PC-3 (cell line): Measurements from ENCODE around the gene PTRHD1. TPM values are rescaled to one million over a fixed set of nuclear protein-coding genes. Genes with fewer than 3 reads are reported as not detected.

Source experiments
- ATAC-seq: fragments of 200-7000 bp; cut with Tn5 transposase; 2 replicates; pipeline ENCODE4 v1.9.1; 2020; ENCODE audit warnings: mild to moderate bottlenecking, moderate library complexity
- BruUV-seq: library from RNA; stranded (reverse); fragments of 400-500 nt; replicated peaks from 2 replicates; lab custom pipeline; 2021; lab: Mats Ljungman, UMichigan
- CTCF ChIA-PET: fragments of 300-600 bp; sonication (Branson Sonifier 250); formaldehyde crosslinking; loops from one replicate; lab custom pipeline; 2022; ENCODE audit warnings: antibody characterized with exemption; lab: Charles Lee
- POLR2A ChIA-PET: fragments of 300-600 bp; sonication (Branson Sonifier 250); formaldehyde crosslinking; loops from one replicate; lab custom pipeline; 2022; ENCODE audit warnings: antibody characterized with exemption; ENCODE audit not compliant: unreplicated experiment; lab: Charles Lee
- DNase-seq: peaks from one replicate; pipeline ENCODE4 v3.0.0-alpha.2; 2015
- H2AFZ ChIP-seq: fragments of 300-600 bp; sonication (generic); 2 replicates; pipeline ENCODE4 v1.6.0; 2016; ENCODE audit warnings: antibody characterized with exemption, low read length
- H3F3A ChIP-seq: fragments of 300-600 bp; sonication (generic); one replicate; pipeline ENCODE4 v1.6.0; 2017; ENCODE audit warnings: antibody characterized with exemption, low read length, control low read depth, mild to moderate bottlenecking; ENCODE audit not compliant: unreplicated experiment
- H3K27ac ChIP-seq: fragments of 300-600 bp; sonication (generic); 2 replicates; pipeline ENCODE4 v1.5.1; 2016; ENCODE audit warnings: mild to moderate bottlenecking, low read length
- H3K27me3 ChIP-seq: fragments of 300-600 bp; sonication (generic); 2 replicates; pipeline ENCODE4 v1.6.1; 2016; ENCODE audit warnings: low read length, mixed read lengths
- H3K36me3 ChIP-seq: fragments of 300-600 bp; sonication (generic); 2 replicates; pipeline ENCODE4 v1.6.1; 2016; ENCODE audit warnings: low read depth, mixed run types, low read length, mixed read lengths
- H3K4me1 ChIP-seq: fragments of 300-600 bp; sonication (generic); 2 replicates; pipeline ENCODE4 v1.5.1; 2016; ENCODE audit warnings: low read length; ENCODE audit not compliant: insufficient read depth
- H3K4me2 ChIP-seq: fragments of 300-600 bp; sonication (generic); 2 replicates; pipeline ENCODE4 v1.6.0; 2016; ENCODE audit warnings: low read length
- H3K4me3 ChIP-seq: fragments of 300-600 bp; sonication (generic); 2 replicates; pipeline ENCODE4 v1.5.1; 2016; ENCODE audit warnings: mild to moderate bottlenecking, low read length, mixed read lengths
- H3K79me2 ChIP-seq: fragments of 300-600 bp; sonication (generic); 2 replicates; pipeline ENCODE4 v1.6.1; 2017; ENCODE audit warnings: low read length, mixed read lengths
- H3K9ac ChIP-seq: fragments of 300-600 bp; sonication (generic); 2 replicates; pipeline ENCODE4 v1.6.0; 2016; ENCODE audit warnings: mild to moderate bottlenecking, low read length
- H3K9me2 ChIP-seq: fragments of 300-600 bp; sonication (generic); replicated peaks from 2 replicates; pipeline ENCODE4 v1.6.1; 2016; ENCODE audit warnings: mixed run types, low read length, mixed read lengths
- H3K9me3 ChIP-seq: fragments of 300-600 bp; sonication (generic); 2 replicates; pipeline ENCODE4 v1.6.1; 2016; ENCODE audit warnings: low read length, mixed read lengths
- H4K20me1 ChIP-seq: fragments of 300-600 bp; sonication (generic); 2 replicates; pipeline ENCODE4 v1.6.1; 2016; ENCODE audit warnings: low read length, mixed read lengths
- CTCF ChIP-seq: fragments of 300-600 bp; sonication (generic); conservative IDR thresholded peaks from 2 replicates; pipeline ENCODE4 v1.5.1; 2017; ENCODE audit warnings: antibody characterized with exemption, low read depth, mild to moderate bottlenecking, low read length
- EZH2 ChIP-seq: fragments of 300-600 bp; sonication (generic); IDR thresholded peaks from one replicate; pipeline ENCODE4 v1.6.1; 2017; ENCODE audit warnings: antibody characterized with exemption, mild to moderate bottlenecking, low read length; ENCODE audit not compliant: unreplicated experiment
- EZH2phosphoT487 ChIP-seq: fragments of 300-600 bp; sonication (generic); IDR thresholded peaks from 2 replicates; pipeline ENCODE4 v1.6.1; 2018; ENCODE audit warnings: mild to moderate bottlenecking, antibody characterized with exemption, low read length, borderline replicate concordance
- intact Hi-C: fragments of 100-400 bp; cut with micrococcal nuclease; formaldehyde crosslinking; loops from 2 replicates; pipeline ENCODE4 v1.9.0; 2023
- total RNA-seq: library from RNA; depleted of rRNA; stranded (reverse); fragments of >200 nt; gene quantifications from 2 replicates; pipeline ENCODE4 v1.2.3, GENCODE V29; 2014

PTRHD1 gene
- total RNA-seq, 1 experiment from 2014 or later, result 68.6 TPM

- Histone ChIP-seq H3K27me3 (no peaks in the 10 kb centered on the region), H3K9me3 (no peaks in the 10 kb centered on the region), H3K79me2 (no peaks in the 10 kb centered on the region), H4K20me1 (no peaks in the 10 kb centered on the region), H3K4me2 (no peak overlapping the region), H3K36me3 (no peaks in the 10 kb centered on the region), H3K4me3 (no peak overlapping the region), H3K9me2 (no peaks in the 10 kb centered on the region), H3K9ac (no peak overlapping the region), H3F3A (no peaks in the 10 kb centered on the region), H3K27ac (no peak overlapping the region), H2AFZ (no peak overlapping the region), H3K4me1 (no peaks in the 10 kb centered on the region)
- no TSS peak for BruUV-seq
- ChIA-PET CTCF (no interaction called here), POLR2A (no interaction called here)
- intact Hi-C loops, result no loop called here
- ATAC-seq (no peak), DNase-seq (no peak)
- TF ChIP-seq EZH2phosphoT487 (no peak), CTCF (no peak), EZH2 (no peak)
Observed at GRCh38 chr2:24761866-24762265, 31.3 kb downstream of the PTRHD1 start.

- no peaks in the 10 kb centered on the region for H3K27me3 ChIP-seq
- no peaks in the 10 kb centered on the region for H3K9me3 ChIP-seq
- no peak overlapping the region for H3K27ac ChIP-seq
- POLR2A ChIA-PET, result no interaction called here
- H3K79me2 ChIP-seq, result no peaks in the 10 kb centered on the region
- no TSS peak for BruUV-seq
- no peak overlapping the region for H2AFZ ChIP-seq
- TF ChIP-seq EZH2phosphoT487, result no peak
- no peak for TF ChIP-seq CTCF
- TF ChIP-seq EZH2, result no peak
- no peaks in the 10 kb centered on the region for H3K36me3 ChIP-seq
- H3F3A ChIP-seq, result no peaks in the 10 kb centered on the region
- no peak overlapping the region for H3K9ac ChIP-seq
- no peaks in the 10 kb centered on the region for H3K4me1 ChIP-seq
- no peak for DNase-seq
- H3K9me2 ChIP-seq, result no peaks in the 10 kb centered on the region
- no peaks in the 10 kb centered on the region for H4K20me1 ChIP-seq
- CTCF ChIA-PET, result no interaction called here
- no peak overlapping the region for H3K4me2 ChIP-seq
- no peak overlapping the region for H3K4me3 ChIP-seq
- intact Hi-C loops, result no loop called here
- no peak for ATAC-seq
Observed at GRCh38 chr2:24756789-24757188, 36.4 kb downstream of the PTRHD1 start.

GRCh38 chr2:24754985-24755705 is 38.0 kb downstream of the PTRHD1 start:
- POLR2A ChIA-PET, result no interaction called here
- no peak overlapping the region for H3K4me3 ChIP-seq
- H3K4me2 ChIP-seq, result no peak overlapping the region
- H3K79me2 ChIP-seq, result no peaks in the 10 kb centered on the region
- H3K9ac ChIP-seq, result no peak overlapping the region
- no peaks in the 10 kb centered on the region for H4K20me1 ChIP-seq
- no peaks in the 10 kb centered on the region for H3K9me2 ChIP-seq
- no peak overlapping the region for H3K27ac ChIP-seq
- TF ChIP-seq EZH2phosphoT487 (no peak), EZH2 (no peak), CTCF (no peak)
- H3K36me3 ChIP-seq, result no peaks in the 10 kb centered on the region
- H2AFZ ChIP-seq, result no peak overlapping the region
- no peaks in the 10 kb centered on the region for H3K4me1 ChIP-seq
- no peak for ATAC-seq
- H3K9me3 ChIP-seq, result no peaks in the 10 kb centered on the region
- no peaks in the 10 kb centered on the region for H3K27me3 ChIP-seq
- intact Hi-C loops, result no loop called here
- no peak for DNase-seq
- BruUV-seq, result no TSS peak
- H3F3A ChIP-seq, result no peaks in the 10 kb centered on the region
- CTCF ChIA-PET, result interaction anchor here (0.6 kb wide), 1 partner anchor 164 kb away, joined by 4 read pairs; no protein-coding TSS in a partner anchor
